Measurements from ENCODE around the gene COG7.
"Not testable (repeated sequence)": the region's sequence is repeated elsewhere in the genome, so short reads cannot be mapped to it uniquely, and the experiment has no call there.

Gene COG7

GRCh38 chr16:23409522-23409921, 43.5 kb downstream of the COG7 start:
- no peak for DNase-seq

DNA sequence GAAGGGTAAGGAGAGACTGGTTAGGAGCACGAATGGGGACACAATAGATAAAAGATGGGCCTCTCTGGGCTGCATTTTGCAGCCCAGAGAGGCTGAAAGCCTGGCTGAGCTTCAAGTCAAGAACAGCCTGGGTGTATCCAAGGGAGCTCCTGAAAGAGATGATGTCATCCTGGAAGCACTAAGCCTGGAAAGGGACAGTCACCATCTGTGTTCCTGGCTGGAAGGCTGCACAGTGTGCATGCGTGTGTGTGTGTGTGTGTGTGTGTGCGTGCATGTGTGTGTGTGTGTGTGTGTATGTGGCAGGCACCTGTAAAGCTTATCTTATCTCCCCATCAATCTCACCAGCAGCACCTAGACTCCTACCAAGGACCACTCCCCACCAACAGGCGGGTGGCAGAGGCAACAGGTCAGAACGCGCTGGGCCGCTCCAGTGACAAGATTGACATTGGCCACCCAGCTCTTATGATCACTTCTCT, 44.1 kb downstream of the COG7 start:
- peak in 10 of 14 donors; percentile 11 to 98 (median 38) for DNase-seq

GRCh38 chr16:23408242-23408822, 44.7 kb downstream of the COG7 start:
- peak in 1 of 14 donors; percentile 89 for DNase-seq

DNA sequence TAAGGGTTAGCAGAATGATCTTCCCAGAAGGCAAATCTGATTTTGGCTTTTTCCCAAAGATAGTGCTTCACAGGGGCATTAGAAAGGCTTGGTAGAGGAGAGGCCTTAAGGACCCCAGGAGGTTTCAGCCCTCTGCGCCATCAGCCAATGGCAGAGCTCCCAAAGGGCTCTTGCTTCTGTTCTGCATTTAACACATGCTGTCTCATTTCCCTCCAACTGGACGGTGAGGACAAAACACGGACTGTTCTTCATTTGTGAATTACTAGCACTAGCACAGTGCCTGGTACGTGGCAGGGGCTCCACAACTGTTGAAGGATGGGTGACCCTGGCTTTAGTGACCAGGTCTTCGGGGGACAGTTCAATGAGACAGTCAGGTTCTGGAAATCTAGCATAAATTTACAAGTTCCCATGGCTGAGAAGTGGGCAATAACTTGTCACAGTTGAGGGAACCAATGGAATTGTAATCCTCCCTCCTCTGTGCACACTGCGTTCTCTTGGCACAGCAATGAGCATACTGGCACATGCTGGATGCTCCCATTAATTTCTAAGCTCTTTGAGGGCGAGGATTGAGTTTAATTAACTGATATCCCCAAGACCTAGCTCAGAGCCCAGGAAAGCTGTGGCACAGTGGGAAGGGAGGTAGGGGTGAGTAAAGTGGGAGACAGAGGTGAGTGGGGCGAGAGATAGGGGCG, 45.4 kb downstream of the COG7 start:
- peak in 3 of 14 donors; percentile 1 to 91 (median 16) for DNase-seq

- peak in 1 of 14 donors; percentile 29 for DNase-seq
Measured at GRCh38 chr16:23406546-23407240, 46.3 kb downstream of the COG7 start.

DNA sequence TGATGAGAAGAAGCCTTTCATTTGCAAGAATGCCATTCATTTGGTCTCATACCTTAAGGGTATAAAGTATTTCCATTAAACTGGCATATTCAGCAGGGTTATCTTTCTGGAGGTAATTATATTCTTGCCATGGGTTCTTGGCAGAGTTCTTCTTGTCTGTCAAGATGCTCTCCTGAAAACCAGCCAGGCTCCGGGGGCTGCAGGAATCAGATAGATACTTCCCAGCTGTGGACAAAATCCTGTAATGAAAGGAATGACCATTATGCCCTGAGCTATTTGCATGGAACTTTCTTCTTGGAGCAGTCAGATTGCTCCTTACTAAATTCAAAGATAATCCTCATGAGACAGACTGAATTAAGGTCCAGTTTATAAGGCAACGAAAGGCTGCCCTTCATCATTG, 47.0 kb downstream of the COG7 start:
- DNase-seq = no peak

GRCh38 chr16:23403547-23403946, 49.4 kb downstream of the COG7 start:
- peak in 1 of 14 donors; percentile 23 for DNase-seq

DNA sequence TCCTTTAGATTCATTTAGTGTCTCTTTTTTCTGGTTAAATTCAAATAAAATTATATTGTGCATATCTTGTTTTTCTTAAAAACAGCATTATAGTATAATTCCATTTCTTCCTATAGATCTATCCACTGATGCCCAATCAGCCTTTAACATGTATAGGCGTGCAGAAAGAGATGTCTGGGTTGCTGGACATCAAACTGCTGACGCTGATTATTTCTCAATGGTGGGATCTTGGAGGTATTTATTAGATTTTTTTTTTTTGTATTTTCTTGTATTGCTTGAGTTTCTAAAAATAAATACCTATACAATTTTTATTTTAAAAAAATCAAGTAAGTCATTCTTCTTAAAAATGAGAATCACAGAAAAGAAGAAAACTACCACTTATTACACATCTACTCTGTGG, 50.9 kb downstream of the COG7 start:
- no peak for DNase-seq

- no peak for DNase-seq
Measured at GRCh38 chr16:23401139-23401538, 51.9 kb downstream of the COG7 start.

DNA sequence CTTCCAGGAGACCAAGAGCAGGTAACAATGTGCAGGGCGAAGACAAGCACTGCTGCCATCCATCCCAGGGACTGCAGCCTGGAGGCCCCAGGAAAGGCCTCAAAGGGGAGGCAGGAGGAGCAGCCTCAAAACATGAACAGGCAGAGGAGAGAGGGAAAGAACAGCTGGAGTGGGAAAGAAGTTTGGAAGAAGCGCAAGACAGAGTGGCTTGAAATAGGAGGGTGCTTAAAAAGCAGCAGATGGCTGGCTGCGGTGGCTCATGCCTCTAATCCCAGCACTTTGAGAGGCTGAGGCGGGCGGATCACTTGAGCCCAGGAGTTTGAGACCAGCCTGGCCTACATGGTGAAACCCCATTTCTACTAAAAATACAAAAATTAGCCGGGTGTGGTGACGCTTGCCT, 52.5 kb downstream of the COG7 start:
- peak in 1 of 14 donors; percentile 24 for DNase-seq

- peak in 9 of 14 donors; percentile 5 to 75 (median 22) for DNase-seq
Measured at GRCh38 chr16:23398987-23399805, 53.8 kb downstream of the COG7 start.

DNA sequence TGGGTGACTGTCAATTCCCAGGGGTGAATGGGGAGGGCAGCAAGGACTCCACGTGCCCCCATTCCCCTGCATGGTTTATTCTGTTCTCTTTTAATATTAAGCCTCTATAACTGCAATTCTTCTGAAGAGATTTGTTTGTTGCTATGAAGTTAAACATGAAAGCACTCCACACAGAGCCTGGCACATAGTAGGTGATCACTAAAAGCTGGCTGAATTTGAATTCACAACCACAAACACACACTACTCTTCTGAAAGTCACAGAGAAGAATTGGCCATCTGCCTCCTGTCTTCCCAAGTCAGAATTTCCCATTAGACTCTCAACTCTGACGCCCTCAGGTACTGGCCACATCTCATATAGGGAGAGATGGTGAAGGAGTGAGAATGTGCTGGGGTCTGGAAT, 55.5 kb downstream of the COG7 start:
- DNase-seq = no peak

DNA sequence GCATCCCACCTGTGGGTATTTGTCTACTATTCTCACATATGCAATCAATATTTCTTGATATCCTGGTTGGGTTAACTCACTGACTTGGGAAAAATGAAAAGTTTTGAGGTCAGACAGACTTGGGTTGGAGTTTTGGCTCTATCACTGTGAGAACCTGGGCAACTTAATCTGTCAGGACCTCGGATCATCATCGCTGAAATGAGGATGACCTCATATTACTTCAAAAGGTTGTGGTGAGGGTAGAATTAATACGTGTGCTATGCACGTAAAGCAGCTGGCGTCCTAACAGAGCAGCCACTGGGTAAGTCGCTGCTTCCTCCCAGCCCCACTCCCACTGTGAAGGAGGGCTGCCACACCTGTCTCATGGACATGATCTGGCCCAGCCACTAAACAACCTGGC, 57.3 kb downstream of the COG7 start:
- DNase-seq = peak in 1 of 14 donors; percentile 25

GRCh38 chr16:23394141-23394831, 58.7 kb downstream of the COG7 start:
- DNase-seq = peak in 1 of 14 donors; percentile 30

GRCh38 chr16:23392223-23392600, 60.8 kb downstream of the COG7 start:
- no peak for DNase-seq

DNA sequence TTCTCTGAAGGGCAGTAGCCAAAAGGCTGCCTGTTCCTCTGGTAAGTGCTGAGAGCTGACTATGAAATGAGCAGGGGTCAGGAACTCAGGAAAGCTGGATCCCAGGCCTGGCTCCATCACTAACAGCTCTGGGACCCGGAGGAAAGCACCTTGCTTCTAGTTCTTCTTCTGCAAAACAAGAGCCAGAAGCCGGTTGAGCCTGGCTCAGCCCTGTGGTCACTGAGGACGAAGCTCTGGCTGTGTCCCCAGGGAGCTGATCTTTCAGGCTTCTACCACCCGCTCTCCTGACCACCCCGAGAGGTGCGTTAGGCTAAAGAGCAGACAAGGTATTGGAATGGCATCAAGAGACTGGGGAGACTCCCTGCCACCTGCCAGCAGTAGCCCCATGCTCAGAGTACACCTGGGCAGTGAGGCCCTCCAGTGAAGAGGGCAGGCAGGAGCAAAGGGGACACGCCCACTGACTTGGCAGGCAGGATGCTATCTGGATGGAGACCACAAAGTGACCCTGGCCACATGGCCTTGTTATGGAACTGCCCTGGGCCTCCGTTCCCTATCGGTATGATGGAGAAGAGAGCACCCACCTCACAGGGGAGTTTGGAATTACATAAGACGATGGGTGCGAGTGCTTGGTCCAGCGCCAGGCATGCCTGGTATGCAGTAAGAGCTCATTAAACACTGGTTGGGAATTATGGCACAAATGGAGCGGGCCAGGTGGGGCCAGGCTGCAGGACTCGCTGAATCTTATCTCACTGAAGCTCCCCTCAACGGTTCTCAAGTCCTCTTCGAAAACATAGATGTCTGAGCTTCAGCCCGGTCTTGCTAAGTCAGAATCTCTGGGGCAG, 61.4 kb downstream of the COG7 start:
- peak in 1 of 14 donors; percentile 59 for DNase-seq

GRCh38 chr16:23389936-23390335, 63.1 kb downstream of the COG7 start:
- not testable (repeated sequence) for DNase-seq

DNA sequence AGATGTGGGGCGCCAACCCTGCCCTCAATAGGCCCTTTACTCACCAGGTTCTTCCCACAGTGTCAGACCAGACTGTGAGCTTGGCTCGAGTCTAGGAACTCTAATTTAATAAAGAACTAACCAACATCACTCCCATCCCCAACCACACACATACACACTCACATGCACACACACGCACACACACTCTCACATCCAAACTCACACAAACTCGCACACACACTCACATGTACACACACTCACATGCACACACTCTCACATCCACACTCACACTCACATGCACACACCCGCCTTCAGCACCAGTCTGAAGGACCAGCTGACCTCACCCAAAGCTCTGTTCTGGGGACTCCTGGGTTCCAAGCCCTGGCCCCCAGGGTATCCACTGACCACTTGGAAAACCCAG, 63.8 kb downstream of the COG7 start:
- DNase-seq = no peak

GRCh38 chr16:23388786-23389185, 64.2 kb downstream of the COG7 start:
- DNase-seq = no peak

GRCh38 chr16:23387666-23388065, 65.3 kb downstream of the COG7 start:
- DNase-seq = no peak

DNA sequence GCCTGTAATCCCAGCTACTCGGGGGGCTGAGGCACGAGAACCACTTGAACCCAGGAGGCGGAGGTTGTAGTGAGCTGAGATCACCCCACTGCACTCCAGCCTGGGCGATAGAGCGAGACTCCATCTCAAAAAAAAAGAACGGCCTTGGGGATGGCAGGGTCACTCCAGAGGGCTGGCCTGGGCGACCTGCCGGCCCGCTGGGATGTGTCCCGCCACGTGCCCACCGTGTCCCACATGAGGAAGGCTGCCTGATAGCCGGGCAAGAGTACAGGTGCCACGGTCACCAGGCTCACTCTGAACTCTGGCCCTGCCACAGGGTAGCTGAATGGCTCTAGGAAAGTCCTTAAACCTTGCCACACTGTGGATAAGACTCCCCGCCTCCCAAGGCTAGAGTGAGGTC, 67.5 kb downstream of the COG7 start:
- no peak for DNase-seq

All from C1 segment of cervical spinal cord (tissue), 14 donors.